Hepatocyte (in vitro differentiated cells): ENCODE measurements around the gene SLC25A34. TPM values are rescaled to one million over a fixed set of nuclear protein-coding genes. Genes with fewer than 3 reads are reported as not detected.

Experiments
- DNase-seq: peaks from one replicate; pipeline ENCODE4 v3.0.0-alpha.2; 2016; ENCODE audit warnings: low spot score
- H2AFZ ChIP-seq: fragments of 200-600 bp; sonication (generic); 2 replicates; pipeline ENCODE4 v1.6.0; 2016; ENCODE audit warnings: antibody characterized with exemption, mild to moderate bottlenecking
- H3K27ac ChIP-seq: fragments of 200-600 bp; sonication (generic); 2 replicates; pipeline ENCODE4 v1.5.1; 2016; ENCODE audit warnings: mild to moderate bottlenecking
- H3K27me3 ChIP-seq: fragments of 200-600 bp; sonication (generic); 2 replicates; pipeline ENCODE4 v1.6.1; 2016
- H3K36me3 ChIP-seq: fragments of 200-600 bp; sonication (generic); replicated peaks from 2 replicates; pipeline ENCODE4 v1.5.1; 2016; ENCODE audit warnings: low read depth; ENCODE audit not compliant: insufficient read depth
- H3K4me1 ChIP-seq: fragments of 200-600 bp; sonication (generic); 2 replicates; pipeline ENCODE4 v1.5.1; 2016; ENCODE audit warnings: mild to moderate bottlenecking, moderate library complexity; ENCODE audit not compliant: insufficient read depth
- H3K4me2 ChIP-seq: fragments of 200-600 bp; sonication (generic); 2 replicates; pipeline ENCODE4 v1.6.0; 2016
- H3K4me3 ChIP-seq: fragments of 200-600 bp; sonication (generic); 2 replicates; pipeline ENCODE4 v1.5.1; 2016; ENCODE audit warnings: mild to moderate bottlenecking
- H3K79me2 ChIP-seq: fragments of 200-600 bp; sonication (generic); 2 replicates; pipeline ENCODE4 v1.6.0; 2017; ENCODE audit warnings: mild to moderate bottlenecking
- H3K9me2 ChIP-seq: fragments of 200-600 bp; sonication (generic); replicated peaks from 2 replicates; pipeline ENCODE4 v1.6.0; 2017; ENCODE audit warnings: mild to moderate bottlenecking; ENCODE audit not compliant: insufficient read depth
- H3K9me3 ChIP-seq: fragments of 200-600 bp; sonication (generic); 2 replicates; pipeline ENCODE4 v1.5.1; 2016; ENCODE audit warnings: low read depth, mild to moderate bottlenecking
- H4K20me1 ChIP-seq: fragments of 200-600 bp; sonication (generic); 2 replicates; pipeline ENCODE4 v1.6.0; 2016; ENCODE audit warnings: mild to moderate bottlenecking; ENCODE audit not compliant: insufficient read depth, poor library complexity, severe bottlenecking
- CTCF ChIP-seq: fragments of 200-600 bp; sonication (generic); IDR thresholded peaks from 2 replicates; pipeline ENCODE4 v1.5.1; 2016; ENCODE audit warnings: antibody characterized with exemption, mild to moderate bottlenecking; ENCODE audit not compliant: poor library complexity
- EZH2 ChIP-seq: fragments of 200-600 bp; sonication (generic); IDR thresholded peaks from 2 replicates; pipeline ENCODE4 v1.6.1; 2016; ENCODE audit warnings: antibody characterized with exemption, mild to moderate bottlenecking, borderline replicate concordance
- EZH2phosphoT487 ChIP-seq: fragments of 200-600 bp; sonication (generic); IDR thresholded peaks from one replicate; pipeline ENCODE4 v1.6.1; 2018; ENCODE audit warnings: antibody characterized with exemption, mild to moderate bottlenecking, low read depth, moderate library complexity; ENCODE audit not compliant: unreplicated experiment, severe bottlenecking
- WGBS: methylation state at CpG from one replicate; pipeline ENCODE4 v1.1.6; 2016; ENCODE audit warnings: low lambda C conversion rate; ENCODE audit errors: missing lambda C conversion rate; 5-methylcytosine and 5-hydroxymethylcytosine counted together
- polyA plus RNA-seq: library from polyadenylated mRNA; unstranded; fragments of >200 nt; fragmentation: Nextera tagmentation; extraction: Ambion mirVana; gene quantifications from 2 replicates; pipeline ENCODE4 v1.2.1, GENCODE V29; 2016
- total RNA-seq: library from RNA; depleted of rRNA; stranded (reverse); fragments of >200 nt; gene quantifications from 2 replicates; pipeline ENCODE4 v1.2.3, GENCODE V29; 2014

SLC25A34 gene
- total and polyA plus RNA-seq, 2 experiments from 2014 or later = 0.71 to 0.87 TPM

DNA sequence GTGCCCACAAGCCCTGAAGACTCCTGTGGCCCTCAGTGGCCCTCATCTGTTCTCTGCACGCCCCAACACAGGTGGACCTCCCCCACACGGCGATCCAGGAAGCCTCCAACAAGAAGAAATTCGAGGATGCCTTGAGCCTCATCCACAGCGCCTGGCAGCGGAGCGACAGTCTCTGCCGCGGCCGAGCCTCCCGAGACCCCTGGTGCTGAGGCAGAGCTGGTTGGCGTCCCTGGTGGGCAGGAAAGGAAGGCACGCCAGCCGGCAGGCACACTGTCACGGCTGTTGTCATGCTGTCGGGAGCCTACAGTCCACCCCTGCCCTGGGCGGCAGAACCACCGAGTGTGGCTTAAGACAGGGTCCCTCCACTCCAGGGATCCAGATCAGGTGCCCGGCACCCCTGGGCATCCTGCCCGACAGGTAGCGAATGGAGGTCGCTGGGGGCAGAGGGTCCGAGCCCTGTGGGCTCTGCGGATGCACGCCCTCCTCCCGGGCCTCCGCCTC lies 2.3 kb upstream of the SLC25A34 start:
- Histone ChIP-seq H3K4me2 (no peak overlapping the region), H3K27ac (no peak overlapping the region), H4K20me1 (no peaks in the 10 kb centered on the region), H2AFZ (no peak overlapping the region), H3K4me3 (no peak overlapping the region), H3K9me3 (no peaks in the 10 kb centered on the region), H3K79me2 (no peaks in the 10 kb centered on the region), H3K36me3 (no peaks in the 10 kb centered on the region), H3K4me1 (no peaks in the 10 kb centered on the region), H3K27me3 (no peaks in the 10 kb centered on the region), H3K9me2 (no peaks in the 10 kb centered on the region)
- 95% methylated on average over 27 of the region's 27 CpGs for WGBS
- DNase-seq = no peak
- TF ChIP-seq EZH2phosphoT487 (no peak), CTCF (no peak), EZH2 (no peak)

- no peak overlapping the region for H3K4me2 ChIP-seq
- no peak overlapping the region for H3K27ac ChIP-seq
- no peaks in the 10 kb centered on the region for H4K20me1 ChIP-seq
- DNase-seq = no peak
- no peaks in the 10 kb centered on the region for H3K4me1 ChIP-seq
- no peak overlapping the region for H3K4me3 ChIP-seq
- no peaks in the 10 kb centered on the region for H3K9me3 ChIP-seq
- no peak overlapping the region for H2AFZ ChIP-seq
- TF ChIP-seq EZH2phosphoT487 (no peak), CTCF (no peak), EZH2 (no peak)
- H3K9me2 ChIP-seq = no peaks in the 10 kb centered on the region
- WGBS = 88% methylated on average over 13 of the region's 13 CpGs
- no peaks in the 10 kb centered on the region for H3K27me3 ChIP-seq
- H3K36me3 ChIP-seq = no peaks in the 10 kb centered on the region
- H3K79me2 ChIP-seq = no peaks in the 10 kb centered on the region
Observed at GRCh38 chr1:15734296-15734695, 1.8 kb upstream of the SLC25A34 start.

DNA sequence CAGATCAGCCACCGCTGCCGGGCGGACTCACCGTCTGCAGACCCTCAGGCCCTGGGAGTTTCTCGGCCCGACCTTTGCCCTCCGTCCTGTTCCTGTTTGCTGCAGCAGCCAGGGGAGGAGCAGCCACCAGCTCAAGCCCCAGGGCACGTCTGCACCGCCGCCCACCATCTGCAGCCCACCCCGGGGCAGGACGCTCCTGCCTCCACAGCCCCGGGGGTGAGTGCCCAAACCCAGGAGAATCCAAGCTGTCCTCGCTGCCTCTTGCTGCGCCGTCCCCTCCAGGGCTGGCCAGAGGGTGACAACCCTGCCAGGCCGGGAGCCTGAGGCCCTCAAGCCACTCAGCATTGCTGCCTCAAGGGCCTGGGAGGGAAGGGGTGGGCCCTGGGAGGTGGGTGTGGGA lies 1.2 kb upstream of the SLC25A34 start:
- Histone ChIP-seq H2AFZ (no peak overlapping the region), H3K79me2 (no peaks in the 10 kb centered on the region), H3K27me3 (no peaks in the 10 kb centered on the region), H3K4me3 (no peak overlapping the region), H3K9me3 (no peaks in the 10 kb centered on the region), H3K4me1 (no peaks in the 10 kb centered on the region), H3K36me3 (no peaks in the 10 kb centered on the region), H3K9me2 (no peaks in the 10 kb centered on the region), H4K20me1 (no peaks in the 10 kb centered on the region), H3K4me2 (no peak overlapping the region), H3K27ac (no peak overlapping the region)
- WGBS = 62% methylated on average over 17 of the region's 17 CpGs
- TF ChIP-seq CTCF = no peak
- no peak for TF ChIP-seq EZH2
- no peak for DNase-seq
